Large intestine (tissue), 3 donors: ENCODE measurements around the gene IGFBP6. TPM values are rescaled to one million over a fixed set of nuclear protein-coding genes. Genes with fewer than 3 reads are reported as not detected.

Source experiments
- DNase-seq, 2 donors: peaks; one replicate each; pipeline versions ENCODE4 v3.0.0 to v3.0.0-alpha.2; 2013
- H3K27ac ChIP-seq: one replicate; pipeline ENCODE4 v1.5.1; 2013; ENCODE audit warnings: low read length
- H3K27me3 ChIP-seq: 2 replicates; pipeline ENCODE4 v1.6.1; 2013; ENCODE audit warnings: low read length; ENCODE audit not compliant: control insufficient read depth, insufficient read depth
- H3K36me3 ChIP-seq: 2 replicates; pipeline ENCODE4 v1.6.1; 2013; ENCODE audit warnings: low read length; ENCODE audit not compliant: control insufficient read depth, insufficient read depth
- H3K4me1 ChIP-seq: one replicate; pipeline ENCODE4 v1.6.1; 2013; ENCODE audit warnings: low read length; ENCODE audit not compliant: control insufficient read depth, insufficient read depth
- H3K4me3 ChIP-seq: one replicate; pipeline ENCODE4 v1.5.1; 2013; ENCODE audit warnings: low read length
- H3K9me3 ChIP-seq: one replicate; pipeline ENCODE4 v1.6.1; 2013; ENCODE audit warnings: mild to moderate bottlenecking, low read depth, low read length, moderate library complexity; ENCODE audit not compliant: control insufficient read depth
- WGBS: methylation state at CpG from one replicate; pipeline ENCODE4 v1.1.5; 2013; ENCODE audit warnings: low lambda C conversion rate; ENCODE audit not compliant: insufficient coverage; 5-methylcytosine and 5-hydroxymethylcytosine counted together
- polyA plus RNA-seq: library from polyadenylated mRNA; unstranded; fragments of 120-200 nt; gene quantifications from one replicate; pipeline ENCODE4 v1.2.1, GENCODE V29; 2013

Gene IGFBP6
- polyA plus RNA-seq, 1 donor, result 19.7 TPM

DNA sequence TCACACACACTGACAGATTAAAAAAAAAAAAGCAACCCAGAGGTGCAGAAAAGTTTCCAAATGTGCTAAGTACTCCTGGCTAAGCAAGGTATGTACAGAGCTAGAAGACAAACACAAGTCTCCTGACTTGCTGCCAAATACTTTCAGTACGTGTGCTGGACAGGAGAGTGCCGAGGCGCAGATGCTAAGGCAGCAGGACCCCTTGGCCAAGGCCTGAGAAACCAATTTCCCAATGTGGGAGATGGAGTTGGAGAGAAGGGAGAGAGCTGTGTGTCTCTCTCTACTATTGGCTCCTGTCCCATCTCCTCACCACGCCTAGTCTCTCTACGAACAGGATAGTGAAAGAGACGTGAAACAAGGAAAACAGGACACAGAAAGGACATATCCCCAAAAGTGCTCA, 23.6 kb upstream of the IGFBP6 start:
- Histone ChIP-seq H3K4me3 (no peak overlapping the region), H3K36me3 (peaks cover 68% of the 10 kb centered on the region), H3K9me3 (no peaks in the 10 kb centered on the region), H3K27ac (no peak overlapping the region), H3K4me1 (peaks cover 8% of the 10 kb centered on the region), H3K27me3 (no peaks in the 10 kb centered on the region)
- no CpG with 5 or more reads among the region's 6 CpGs for WGBS
- no peak for DNase-seq

GRCh38 chr12:53074283-53074998, 23.0 kb upstream of the IGFBP6 start:
- 100% methylated on average over 1 of the region's 11 CpGs for WGBS
- no peaks in the 10 kb centered on the region for H3K9me3 ChIP-seq
- peaks cover 8% of the 10 kb centered on the region for H3K4me1 ChIP-seq
- H3K27me3 ChIP-seq, result no peaks in the 10 kb centered on the region
- H3K27ac ChIP-seq, result no peak overlapping the region
- H3K4me3 ChIP-seq, result no peak overlapping the region
- peaks cover 64% of the 10 kb centered on the region for H3K36me3 ChIP-seq
- DNase-seq, result no peak

- Histone ChIP-seq H3K27me3 (no peaks in the 10 kb centered on the region), H3K36me3 (peaks cover 59% of the 10 kb centered on the region), H3K4me3 (no peak overlapping the region), H3K27ac (no peak overlapping the region), H3K4me1 (peaks cover 8% of the 10 kb centered on the region), H3K9me3 (no peaks in the 10 kb centered on the region)
- DNase-seq, result no peak
- no CpG with 5 or more reads among the region's 3 CpGs for WGBS
Measured at GRCh38 chr12:53074999-53075370, 22.5 kb upstream of the IGFBP6 start.

- Histone ChIP-seq H3K27ac (no peak overlapping the region), H3K36me3 (peaks cover 44% of the 10 kb centered on the region), H3K4me1 (peaks cover 6% of the 10 kb centered on the region), H3K9me3 (no peaks in the 10 kb centered on the region), H3K4me3 (no peak overlapping the region), H3K27me3 (no peaks in the 10 kb centered on the region)
- no peak for DNase-seq
- WGBS, result no CpG with 5 or more reads among the region's 3 CpGs
Measured at GRCh38 chr12:53076461-53076860, 21.0 kb upstream of the IGFBP6 start.

GRCh38 chr12:53077030-53077429, 20.4 kb upstream of the IGFBP6 start:
- H3K4me3 ChIP-seq, result no peak overlapping the region
- peaks cover 3% of the 10 kb centered on the region for H3K4me1 ChIP-seq
- peaks cover 44% of the 10 kb centered on the region for H3K36me3 ChIP-seq
- DNase-seq, result no peak
- H3K9me3 ChIP-seq, result no peaks in the 10 kb centered on the region
- no CpG with 5 or more reads among the region's 8 CpGs for WGBS
- no peaks in the 10 kb centered on the region for H3K27me3 ChIP-seq
- no peak overlapping the region for H3K27ac ChIP-seq

DNA sequence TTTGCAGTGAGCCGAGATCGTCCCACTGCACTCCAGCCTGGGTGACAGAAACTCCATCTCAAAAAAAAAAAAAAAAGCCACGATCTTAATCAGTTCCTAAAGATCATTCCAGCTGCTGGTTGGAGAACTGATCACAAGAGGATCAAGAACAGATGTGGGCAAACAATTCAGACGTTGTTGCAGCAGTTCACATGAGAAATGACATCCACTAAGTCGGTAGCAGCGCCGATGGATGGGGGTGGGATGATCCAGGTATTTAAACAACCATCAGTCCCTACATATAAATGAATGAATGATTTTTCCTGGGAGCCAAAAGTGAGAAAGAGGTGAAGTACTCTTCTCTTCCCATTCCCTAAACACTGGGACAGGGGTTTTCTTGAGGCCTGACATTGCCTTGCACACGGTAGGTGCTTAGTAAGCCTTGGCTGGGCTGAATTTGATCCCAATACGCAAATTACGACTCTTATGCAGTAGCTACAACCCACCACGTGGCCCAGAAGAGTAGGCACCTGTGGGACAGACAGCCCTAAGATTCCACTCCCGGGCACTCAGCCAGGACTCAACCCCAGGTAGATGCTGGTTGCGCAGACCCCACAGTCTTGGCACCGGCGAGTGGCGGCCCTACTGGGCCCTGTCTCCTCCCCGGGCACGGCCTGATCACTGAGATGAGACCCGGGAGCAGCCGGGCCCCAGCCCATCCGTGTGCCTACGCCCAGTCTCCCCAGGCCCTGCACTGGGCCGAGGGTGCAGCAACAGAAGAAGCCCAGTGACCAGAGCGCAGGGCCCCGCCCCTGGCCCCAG, 18.8 kb upstream of the IGFBP6 start:
- H3K27me3 ChIP-seq, result no peaks in the 10 kb centered on the region
- WGBS, result no CpG with 5 or more reads among the region's 25 CpGs

GRCh38 chr12:53079226-53080117, 18.0 kb upstream of the IGFBP6 start, which contains the start of gene SPRYD3:
SPRYD3 (minus strand) TSS chr12:53079390; CDS start chr12:53079333, 57 bp downstream.
- peak; percentile 97 to 98 for DNase-seq
- Histone ChIP-seq H3K36me3 (peaks cover 26% of the 10 kb centered on the region), H3K4me1 (no peaks in the 10 kb centered on the region), H3K27me3 (no peaks in the 10 kb centered on the region), H3K27ac (peak within 1 kb of the TSS; percentile 88), H3K4me3 (peak within 1 kb of the TSS; percentile 78), H3K9me3 (no peaks in the 10 kb centered on the region)
- WGBS, result no CpG with 5 or more reads among the region's 67 CpGs

More for the DNA sequence above, 18.8 kb upstream of the IGFBP6 start:
- Histone ChIP-seq H3K36me3 (peaks cover 33% of the 10 kb centered on the region), H3K4me3 (peak overlapping the region; percentile 78), H3K4me1 (no peaks in the 10 kb centered on the region), H3K27ac (peak overlapping the region; percentile 88), H3K9me3 (no peaks in the 10 kb centered on the region)
- no peak for DNase-seq

DNA sequence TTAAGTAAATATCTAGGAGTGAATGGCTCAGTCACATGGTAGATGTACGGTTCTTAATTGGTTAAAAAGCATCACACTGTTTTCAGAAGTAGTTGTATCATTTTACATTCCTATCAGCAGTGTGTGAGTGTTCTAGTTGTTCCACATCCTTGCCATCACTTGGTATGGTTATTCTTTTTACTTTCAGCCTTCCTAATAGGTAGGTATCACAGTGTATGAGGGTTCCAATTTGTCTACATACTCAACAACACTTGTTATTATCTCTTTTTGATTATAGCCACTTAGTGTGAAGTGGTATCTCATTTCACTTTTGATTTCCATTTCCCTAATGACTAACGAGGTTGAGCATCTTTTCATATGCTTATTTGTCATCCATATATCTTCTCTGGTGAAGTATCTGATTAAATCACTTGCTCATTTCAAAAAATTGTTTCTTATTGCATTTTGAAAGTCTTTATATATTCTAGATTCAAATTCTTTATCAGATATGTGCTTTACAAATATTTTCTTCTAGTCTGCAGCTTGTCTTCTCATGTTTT, 14.8 kb upstream of the IGFBP6 start:
- WGBS, result 92% methylated on average over 1 of the region's 2 CpGs
- Histone ChIP-seq H3K9me3 (no peaks in the 10 kb centered on the region), H3K27me3 (no peaks in the 10 kb centered on the region), H3K4me1 (no peaks in the 10 kb centered on the region), H3K27ac (no peak overlapping the region), H3K36me3 (no peaks in the 10 kb centered on the region), H3K4me3 (no peak overlapping the region)
- no peak for DNase-seq

- H3K27me3 ChIP-seq, result no peaks in the 10 kb centered on the region
- no peak overlapping the region for H3K27ac ChIP-seq
- H3K9me3 ChIP-seq, result no peaks in the 10 kb centered on the region
- WGBS, result no CpG with 5 or more reads among the region's 3 CpGs
- H3K36me3 ChIP-seq, result no peaks in the 10 kb centered on the region
- no peak overlapping the region for H3K4me3 ChIP-seq
- DNase-seq, result no peak
- H3K4me1 ChIP-seq, result no peaks in the 10 kb centered on the region
Measured at GRCh38 chr12:53086361-53086760, 11.1 kb upstream of the IGFBP6 start.

GRCh38 chr12:53090105-53090504, 7.4 kb upstream of the IGFBP6 start:
- WGBS, result no CpG with 5 or more reads among the region's 6 CpGs
- H3K36me3 ChIP-seq, result no peaks in the 10 kb centered on the region
- no peak overlapping the region for H3K27ac ChIP-seq
- DNase-seq, result no peak
- no peaks in the 10 kb centered on the region for H3K9me3 ChIP-seq
- no peak overlapping the region for H3K4me3 ChIP-seq
- no peaks in the 10 kb centered on the region for H3K27me3 ChIP-seq
- H3K4me1 ChIP-seq, result peaks cover 2% of the 10 kb centered on the region
